Measurements from ENCODE around the gene SGK2.
"Not testable (repeated sequence)": the region's sequence is repeated elsewhere in the genome, so short reads cannot be mapped to it uniquely, and the experiment has no call there.

The SGK2 gene

DNA sequence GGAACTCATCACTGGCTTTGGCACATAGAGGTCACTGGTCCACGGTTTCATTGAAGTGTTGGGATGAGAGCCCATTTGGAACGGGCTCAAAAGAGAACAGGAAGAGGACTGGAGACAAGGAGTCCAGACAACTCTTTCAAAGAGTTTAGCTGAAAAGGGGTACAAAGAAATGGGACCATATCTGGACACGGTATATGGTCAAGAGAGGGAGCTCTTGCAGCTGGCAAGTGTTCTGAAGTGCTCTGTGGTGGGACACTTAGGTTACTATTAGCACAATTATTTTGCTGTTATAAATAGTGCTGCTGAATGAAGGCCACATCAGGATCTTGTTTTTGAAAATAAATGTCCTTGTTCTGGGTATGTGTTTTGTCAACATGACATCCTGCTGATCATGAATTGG lies 4.6 kb downstream of the SGK2 start:
- DNase-seq (ENCODE audit: low read depth in 2 of 2, low spot score in 1 of 2), result no peak

DNA sequence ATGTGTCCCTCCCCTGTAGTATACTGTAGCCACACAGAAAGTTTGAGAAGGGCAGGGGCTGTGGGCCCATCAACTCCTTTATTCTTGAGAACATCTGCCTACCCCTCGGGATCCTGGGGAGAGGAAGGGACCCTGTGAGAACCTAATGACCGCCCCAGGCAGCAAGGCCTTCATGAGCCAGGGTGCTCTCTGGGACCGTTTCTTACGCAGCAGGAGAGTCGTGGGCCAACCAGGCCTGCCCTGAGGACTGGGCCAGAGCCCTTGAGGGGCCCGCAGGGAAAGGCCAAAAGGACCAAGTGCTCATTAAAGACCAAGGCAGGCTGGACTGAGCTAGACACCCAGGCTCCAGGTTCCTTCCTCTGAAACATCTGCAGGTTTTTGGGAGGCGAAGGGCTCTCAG lies 5.2 kb downstream of the SGK2 start:
- no peak for DNase-seq (ENCODE audit: low read depth in 2 of 2, low spot score in 1 of 2)

DNA sequence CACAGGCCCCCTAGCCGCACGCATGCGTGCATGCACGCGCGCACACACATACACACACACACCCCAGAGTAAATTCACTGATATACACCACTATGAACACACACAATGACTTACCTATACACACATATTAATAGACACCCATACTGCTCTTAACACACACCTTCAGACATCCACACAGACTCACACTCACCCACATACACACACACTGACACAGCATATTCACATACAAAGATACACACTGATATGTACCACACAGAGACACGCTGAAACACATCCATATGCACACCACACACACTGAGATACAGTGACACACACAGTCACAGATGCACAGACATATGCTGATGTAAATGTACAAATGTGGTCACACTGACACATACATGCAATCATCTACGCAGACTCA lies 5.6 kb downstream of the SGK2 start:
- DNase-seq (ENCODE audit: low read depth in 2 of 2, low spot score in 1 of 2), result no peak

DNA sequence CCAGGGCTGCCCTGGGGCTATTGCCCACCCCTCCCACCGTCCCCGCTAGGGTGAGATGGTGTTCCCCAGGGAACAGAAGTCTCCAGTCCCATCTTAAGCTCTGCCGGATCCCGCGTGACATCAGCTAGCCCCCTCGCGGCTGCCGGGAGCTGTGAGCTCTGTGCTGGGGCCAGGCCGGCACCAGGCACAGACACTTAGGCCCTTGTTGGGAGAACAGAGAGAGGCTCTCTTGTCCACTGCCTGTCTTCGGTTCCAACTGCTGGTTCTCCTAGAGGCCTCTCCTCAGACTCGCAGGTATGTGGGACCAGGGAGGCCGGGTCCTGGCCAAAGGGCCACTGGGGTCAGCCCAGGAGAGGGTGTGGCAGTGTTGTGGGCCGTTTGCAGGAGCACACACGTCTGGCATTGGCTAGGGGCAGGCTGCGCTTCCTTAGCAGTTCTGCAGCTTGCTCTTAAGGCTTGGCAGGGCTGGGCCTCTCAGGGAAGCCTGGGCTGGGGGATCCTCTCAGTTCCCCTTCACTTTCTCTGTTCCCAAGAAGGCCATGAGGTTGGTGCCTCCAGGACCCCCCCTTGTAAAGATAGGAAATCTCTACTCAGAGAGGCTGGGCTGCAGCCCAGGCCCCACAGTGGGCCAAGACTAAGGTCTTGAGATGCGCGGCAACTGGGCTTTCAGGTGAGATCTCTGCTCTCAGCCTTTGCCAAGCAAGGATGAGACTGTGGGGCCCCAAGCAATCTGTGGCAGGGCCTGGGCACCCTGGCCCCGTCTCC lies 6.3 kb downstream of the SGK2 start:
- no peak for DNase-seq (ENCODE audit: low read depth in 2 of 2, low spot score in 1 of 2)

DNA sequence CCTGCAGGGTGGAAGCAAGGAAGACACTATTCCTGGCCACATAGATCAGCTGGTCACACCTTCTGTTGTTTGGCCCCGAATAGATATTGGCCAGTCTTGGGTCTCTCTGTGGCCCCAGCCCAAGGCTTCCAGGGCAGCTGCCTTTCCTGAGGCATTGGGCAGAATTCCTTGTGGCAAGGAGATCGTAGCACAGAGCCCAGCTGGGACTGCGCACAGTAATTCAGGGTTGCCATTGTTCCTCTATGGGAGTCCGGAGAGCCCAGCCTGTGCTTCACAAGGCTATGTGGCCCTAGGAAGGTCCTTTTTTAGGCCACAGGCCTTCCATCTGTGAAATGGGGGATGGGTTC lies 6.9 kb downstream of the SGK2 start:
- DNase-seq (ENCODE audit: low read depth in 2 of 2, low spot score in 1 of 2), result no peak

DNA sequence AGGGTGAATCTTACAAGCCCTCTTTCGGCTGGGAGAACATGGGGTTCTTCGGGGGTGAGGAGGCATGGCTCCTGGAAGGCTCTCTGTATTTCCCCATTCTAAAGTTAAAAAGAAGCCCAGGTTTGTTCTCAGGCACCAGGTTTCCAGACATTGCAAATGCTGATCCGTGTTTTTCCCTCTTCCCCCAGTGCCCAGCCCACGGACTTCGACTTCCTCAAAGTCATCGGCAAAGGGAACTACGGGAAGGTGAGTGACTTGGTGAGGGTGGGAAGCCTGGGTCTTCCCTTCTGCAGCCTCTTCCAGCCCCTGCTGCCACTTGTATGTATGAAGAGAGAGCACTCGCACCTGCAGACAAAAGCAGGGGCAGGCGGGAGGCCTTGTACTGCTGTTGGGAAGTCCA lies 8.7 kb downstream of the SGK2 start:
- no peak for DNase-seq (ENCODE audit: low read depth in 2 of 2, low spot score in 1 of 2)

DNA sequence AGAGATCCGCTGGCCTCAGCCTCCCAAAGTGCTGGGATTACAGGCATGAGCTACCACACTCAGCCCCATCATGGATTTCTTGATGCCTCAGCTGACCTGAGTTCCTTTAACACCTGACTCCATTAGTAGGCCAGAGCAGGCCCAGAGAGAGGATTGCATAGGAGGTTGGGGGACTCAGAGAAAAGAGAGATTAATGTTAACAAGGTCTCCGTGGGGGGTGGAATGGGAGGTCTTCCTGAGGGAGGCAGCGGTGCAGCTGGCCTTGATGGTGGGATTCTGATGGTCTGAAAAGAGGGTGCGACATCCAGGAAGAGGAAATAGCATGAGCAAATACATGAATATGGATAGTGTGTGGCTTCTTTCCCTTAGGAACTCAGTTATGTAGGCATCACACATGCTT lies 9.9 kb downstream of the SGK2 start:
- DNase-seq (ENCODE audit: low read depth in 2 of 2, low spot score in 1 of 2), result no peak

DNA sequence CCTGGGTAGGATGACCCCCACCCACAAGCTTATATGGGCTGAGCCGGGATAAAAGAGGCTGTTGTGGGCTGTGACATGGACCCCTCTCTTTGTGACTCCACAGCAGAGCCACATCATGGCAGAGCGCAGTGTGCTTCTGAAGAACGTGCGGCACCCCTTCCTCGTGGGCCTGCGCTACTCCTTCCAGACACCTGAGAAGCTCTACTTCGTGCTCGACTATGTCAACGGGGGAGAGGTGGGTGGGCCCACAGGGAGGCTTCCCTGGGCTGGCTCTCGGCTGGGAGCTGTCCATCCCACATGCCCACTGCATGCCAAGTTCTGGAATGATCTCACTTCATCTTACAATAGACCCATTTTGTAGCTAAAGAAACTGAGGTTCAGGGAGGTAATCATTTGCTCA lies 10.5 kb downstream of the SGK2 start:
- DNase-seq (ENCODE audit: low read depth in 2 of 2, low spot score in 1 of 2), result no peak

DNA sequence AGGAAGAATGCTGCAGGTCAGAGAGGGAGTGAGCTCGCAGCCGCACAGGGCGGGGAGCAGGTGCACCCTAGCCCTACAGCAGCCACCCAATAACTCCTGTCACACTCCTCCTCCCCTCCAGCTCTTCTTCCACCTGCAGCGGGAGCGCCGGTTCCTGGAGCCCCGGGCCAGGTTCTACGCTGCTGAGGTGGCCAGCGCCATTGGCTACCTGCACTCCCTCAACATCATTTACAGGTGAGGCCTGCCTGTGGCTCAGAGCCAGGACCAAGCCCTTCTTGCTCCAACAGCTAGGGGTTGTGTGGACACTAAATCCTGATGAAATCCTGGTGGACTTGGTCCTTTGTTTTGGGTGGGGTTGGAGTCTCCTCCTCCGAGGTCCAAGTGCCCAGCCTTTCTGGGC lies 11.7 kb downstream of the SGK2 start:
- DNase-seq (ENCODE audit: low read depth in 2 of 2, low spot score in 1 of 2), result no peak

DNA sequence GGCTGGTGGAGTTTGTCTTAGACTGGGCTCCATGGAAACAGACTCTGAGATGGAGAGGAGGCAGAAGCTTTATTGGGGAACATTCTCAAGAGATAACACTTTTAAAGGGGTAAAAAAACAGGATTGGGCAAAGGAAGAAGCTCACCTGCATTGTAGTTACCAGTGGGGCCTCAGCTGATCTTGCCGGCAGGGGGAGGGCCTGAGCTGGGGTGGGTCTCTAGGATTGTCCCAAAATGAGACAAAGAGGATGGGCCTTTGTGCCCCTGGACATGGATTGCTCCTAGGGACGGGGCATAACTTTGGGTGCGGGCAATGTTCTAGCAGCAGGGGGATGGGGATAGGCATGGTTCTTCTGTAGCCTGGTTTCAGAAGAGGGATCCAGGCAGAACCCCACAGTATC lies 12.5 kb downstream of the SGK2 start:
- DNase-seq (ENCODE audit: low read depth in 2 of 2, low spot score in 1 of 2), result no peak

DNA sequence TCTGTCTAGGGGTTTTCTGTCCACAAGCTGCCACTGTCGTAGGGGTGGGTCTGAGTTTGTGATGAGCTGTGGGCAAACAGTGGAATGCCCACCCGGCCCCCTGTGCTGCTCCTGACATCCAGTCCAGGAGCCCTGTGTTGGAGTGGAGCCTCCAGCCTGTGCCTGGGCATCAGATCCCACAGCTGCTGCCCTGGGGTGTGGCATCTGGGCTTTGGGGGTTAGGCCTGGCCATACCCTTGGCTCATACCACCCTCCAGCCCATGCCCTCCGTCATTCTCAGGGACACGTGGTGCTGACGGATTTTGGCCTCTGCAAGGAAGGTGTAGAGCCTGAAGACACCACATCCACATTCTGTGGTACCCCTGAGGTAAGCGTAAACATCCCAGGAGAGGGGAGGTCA lies 12.9 kb downstream of the SGK2 start:
- DNase-seq (ENCODE audit: low read depth in 2 of 2, low spot score in 1 of 2), result no peak

DNA sequence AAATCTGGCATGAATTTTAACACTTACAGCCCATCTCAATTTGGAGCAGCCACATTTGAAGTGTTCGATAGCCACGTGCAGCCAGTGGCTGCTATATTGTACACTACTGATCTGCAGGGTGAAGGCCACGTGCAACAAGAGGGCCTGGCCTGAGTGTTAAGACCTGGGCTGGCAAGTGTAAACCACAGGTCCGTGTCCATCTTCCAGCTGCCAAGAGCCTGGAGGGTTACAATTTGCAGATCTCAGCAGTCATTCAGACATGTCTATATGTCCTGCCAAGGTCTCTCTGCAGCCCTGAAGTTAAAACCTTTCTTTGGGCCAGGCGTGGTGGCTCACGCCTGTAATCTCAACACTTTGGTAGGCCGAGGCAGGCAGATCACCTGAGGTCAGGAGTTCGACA lies 14.1 kb downstream of the SGK2 start:
- DNase-seq (ENCODE audit: low read depth in 2 of 2, low spot score in 1 of 2), result no peak

DNA sequence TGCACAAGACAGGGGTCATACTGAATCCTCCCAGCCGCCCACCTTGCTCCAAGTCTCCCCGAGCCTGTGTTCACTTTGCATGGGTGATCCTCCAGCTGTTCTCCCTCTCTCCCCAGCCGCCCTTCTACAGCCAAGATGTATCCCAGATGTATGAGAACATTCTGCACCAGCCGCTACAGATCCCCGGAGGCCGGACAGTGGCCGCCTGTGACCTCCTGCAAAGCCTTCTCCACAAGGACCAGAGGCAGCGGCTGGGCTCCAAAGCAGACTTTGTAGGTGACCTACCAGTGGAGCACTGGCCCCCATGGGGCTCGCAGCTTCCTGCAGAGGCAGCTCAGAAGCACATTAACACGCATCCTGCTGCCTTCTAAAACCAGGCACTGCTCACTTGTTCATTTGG lies 17.3 kb downstream of the SGK2 start:
- no peak for DNase-seq (ENCODE audit: low read depth in 2 of 2, low spot score in 1 of 2)

DNA sequence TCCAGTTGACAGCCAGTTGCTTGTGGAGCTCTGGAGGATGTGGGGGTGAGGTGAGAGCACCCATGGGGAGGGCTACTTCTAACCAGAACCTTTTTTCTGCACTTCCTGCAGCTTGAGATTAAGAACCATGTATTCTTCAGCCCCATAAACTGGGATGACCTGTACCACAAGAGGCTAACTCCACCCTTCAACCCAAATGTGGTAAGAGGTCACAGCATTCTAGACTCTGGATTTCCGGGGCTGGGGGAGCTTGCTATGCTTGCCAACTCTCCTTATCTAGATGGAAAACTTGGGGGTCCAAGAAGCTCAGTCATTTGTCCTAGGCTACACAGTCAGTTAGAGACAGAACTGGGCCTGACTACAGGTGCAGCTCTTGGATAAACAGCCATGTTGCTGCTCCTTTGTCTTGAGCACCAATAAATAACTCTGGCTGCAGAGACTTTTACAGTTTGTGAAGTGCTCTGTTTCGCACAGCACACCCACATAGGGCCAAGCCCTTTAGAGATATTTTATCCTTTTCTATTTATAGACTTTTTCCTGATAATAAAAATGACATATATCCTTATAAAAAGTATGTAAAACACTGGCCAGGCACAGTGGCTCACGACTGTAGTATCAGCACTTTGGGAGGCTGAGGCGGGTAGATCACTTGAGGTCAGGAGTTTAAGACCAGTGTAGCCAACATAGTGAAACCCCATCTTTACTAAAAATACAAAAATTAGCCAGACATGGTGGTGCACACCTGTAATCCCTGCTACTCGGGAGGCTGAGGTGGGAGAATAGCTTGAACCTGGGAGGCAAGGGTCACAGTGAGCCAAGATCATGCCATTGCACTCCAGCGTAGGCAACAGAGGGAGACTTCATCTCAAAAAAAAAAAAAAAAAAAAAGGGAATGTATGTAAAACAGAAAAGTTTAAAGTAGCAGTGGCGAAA lies 21.3 kb downstream of the SGK2 start:
- no peak for DNase-seq (ENCODE audit: low read depth in 2 of 2, low spot score in 1 of 2)

DNA sequence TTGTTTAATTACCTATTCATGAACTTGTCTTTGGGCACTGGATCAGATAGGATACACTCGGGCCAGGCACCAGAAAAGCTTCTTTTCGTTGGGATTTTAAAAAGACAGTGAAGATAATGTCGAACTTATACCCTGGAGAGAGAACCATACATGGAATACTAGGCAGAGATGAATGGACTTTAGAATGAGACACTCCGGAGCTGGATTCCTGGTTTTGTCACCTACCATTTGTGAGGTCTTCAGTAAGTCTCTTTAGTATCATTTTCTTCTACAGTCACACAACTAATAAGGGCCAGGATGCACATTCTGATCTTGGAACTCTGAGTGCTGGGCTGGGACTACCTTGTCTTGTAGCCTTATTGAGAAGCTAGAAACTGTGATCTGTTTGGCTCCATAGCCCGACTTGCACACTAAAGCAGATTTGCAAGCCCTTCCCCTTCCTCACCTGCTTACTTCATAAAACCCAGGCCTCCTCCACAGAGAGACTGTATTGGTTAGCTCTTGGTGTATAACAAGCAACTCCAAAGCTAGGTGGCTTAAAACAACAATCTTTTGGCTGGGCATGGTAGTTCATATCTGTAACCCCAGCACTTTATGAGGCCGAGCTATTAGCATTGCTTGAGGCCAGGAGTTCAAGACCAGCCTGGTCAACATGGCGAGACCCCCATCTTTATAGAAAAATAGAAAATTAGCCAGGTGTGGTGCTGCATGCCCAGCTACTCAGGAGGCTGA lies 24.5 kb downstream of the SGK2 start:
- no peak for DNase-seq (ENCODE audit: low read depth in 2 of 2, low spot score in 1 of 2)

DNA sequence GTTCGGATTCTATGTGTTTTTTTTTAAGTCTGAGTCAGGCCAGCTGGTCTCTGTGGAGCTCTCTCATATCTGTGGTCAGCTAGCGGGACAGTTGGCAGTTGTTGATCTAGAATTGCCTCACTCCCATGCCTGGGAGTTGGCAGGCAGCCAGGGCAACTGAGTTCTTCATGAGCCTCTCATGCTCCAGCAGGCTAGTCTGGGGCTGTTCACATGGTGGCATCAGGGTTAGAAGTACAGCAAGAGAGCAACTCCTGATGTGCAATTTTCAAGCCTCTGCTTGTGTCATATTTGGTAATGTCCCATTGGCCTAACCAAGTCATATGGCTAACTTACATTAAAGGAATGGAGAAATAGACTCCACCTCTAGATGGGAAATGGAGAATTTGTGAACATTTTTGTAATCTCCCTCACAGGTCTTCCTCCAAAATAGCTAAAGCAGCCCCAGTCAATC lies 25.2 kb downstream of the SGK2 start:
- no peak for DNase-seq (ENCODE audit: low read depth in 2 of 2, low spot score in 1 of 2)

DNA sequence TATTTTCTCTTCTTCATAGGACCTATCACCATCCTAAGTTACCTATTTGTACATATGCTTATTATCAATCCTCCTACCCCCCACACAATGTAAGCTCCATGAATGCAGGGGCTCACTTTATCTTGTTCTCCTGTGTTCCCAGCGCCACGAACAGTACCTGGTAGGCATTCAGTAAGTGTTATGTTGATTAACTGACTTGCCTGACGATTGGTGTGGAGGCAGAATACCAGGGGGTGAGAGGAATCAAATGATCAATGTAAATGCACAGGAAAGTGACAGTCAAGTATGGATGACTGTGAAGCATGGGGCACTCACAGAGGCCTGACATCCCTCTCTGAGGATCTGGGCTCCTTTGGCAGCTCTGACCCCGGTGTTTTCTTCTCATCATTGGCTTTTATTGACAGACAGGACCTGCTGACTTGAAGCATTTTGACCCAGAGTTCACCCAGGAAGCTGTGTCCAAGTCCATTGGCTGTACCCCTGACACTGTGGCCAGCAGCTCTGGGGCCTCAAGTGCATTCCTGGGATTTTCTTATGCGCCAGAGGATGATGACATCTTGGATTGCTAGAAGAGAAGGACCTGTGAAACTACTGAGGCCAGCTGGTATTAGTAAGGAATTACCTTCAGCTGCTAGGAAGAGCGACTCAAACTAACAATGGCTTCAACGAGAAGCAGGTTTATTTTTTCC lies 25.8 kb downstream of the SGK2 start:
- no peak for DNase-seq (ENCODE audit: low read depth in 2 of 2, low spot score in 1 of 2)

DNA sequence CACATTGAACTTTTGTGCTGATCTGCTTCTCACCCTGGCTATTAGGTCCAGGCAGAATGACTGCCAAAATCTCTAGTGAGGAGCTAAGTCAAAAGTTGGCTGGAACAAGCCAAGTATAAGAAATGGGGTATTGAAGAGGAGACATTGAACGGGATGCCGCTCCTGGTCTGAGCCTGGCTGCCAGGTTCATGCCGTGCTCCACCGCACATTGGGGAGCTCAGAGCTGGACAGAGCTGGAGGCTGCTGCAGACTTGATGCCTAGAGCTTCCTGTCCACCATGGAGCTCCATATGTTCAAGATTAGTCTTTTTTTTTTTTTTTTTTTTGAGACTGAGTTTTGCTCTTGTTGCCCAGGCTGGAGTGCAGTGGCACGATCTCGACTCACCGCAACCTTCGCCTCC lies 27.8 kb downstream of the SGK2 start:
- DNase-seq (ENCODE audit: low read depth in 2 of 2, low spot score in 1 of 2), result no peak

DNA sequence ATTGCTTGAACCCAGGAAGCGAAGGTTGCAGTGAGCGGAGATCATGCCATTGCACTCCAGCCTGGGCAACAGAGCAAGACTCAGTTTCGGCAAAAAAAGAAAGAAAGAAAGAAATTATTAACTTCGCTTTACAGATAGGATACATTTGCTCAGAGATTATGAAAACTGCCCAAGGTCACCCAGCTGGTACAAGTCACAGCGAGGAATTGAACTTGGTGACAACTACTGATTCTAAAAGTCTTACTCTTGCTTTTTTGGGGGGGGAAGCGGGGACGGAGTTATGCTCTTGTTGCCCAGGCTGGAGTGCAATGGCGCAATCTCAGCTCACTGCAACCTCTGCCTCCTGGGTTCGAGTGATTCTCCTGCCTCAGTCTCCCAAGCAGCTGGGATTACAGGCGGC lies 29.7 kb downstream of the SGK2 start:
- DNase-seq (ENCODE audit: low read depth in 2 of 2, low spot score in 1 of 2), result not testable (repeated sequence)

DNA sequence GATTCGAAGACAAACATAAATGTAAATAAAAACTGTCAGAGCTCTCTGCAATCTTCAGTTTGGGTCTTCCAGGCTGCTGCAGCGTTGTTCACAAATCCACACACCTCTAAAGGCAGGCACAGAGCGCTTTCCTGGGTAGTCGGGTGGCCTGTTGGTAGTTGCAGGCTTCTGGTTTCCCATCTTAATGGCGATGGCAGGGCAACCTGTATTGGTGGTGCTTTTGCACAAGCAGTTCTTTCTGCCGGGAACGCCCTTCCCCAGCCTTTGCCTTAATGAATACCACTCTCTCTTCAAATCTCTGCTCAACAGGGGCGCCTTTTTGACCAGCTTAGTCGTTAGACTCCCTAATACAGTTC lies 31.2 kb downstream of the SGK2 start:
- no peak for DNase-seq (ENCODE audit: low read depth in 2 of 2, low spot score in 1 of 2)

All from stimulated activated CD8-positive, alpha-beta memory T cell treated with anti-CD3 and anti-CD28 coated beads, Interleukin-4, amount 100 ng/mL, for 4 hours (primary cell).